Activated gamma-delta T cell treated with Interleukin-2 at 50 U/mL for 16 hours (primary cell): Measurements from ENCODE around the gene BIRC7.

ENCODE experiments used
- DNase-seq: peaks from one replicate; pipeline ENCODE4 v3.0.0-alpha.2; 2020

The BIRC7 gene

DNA sequence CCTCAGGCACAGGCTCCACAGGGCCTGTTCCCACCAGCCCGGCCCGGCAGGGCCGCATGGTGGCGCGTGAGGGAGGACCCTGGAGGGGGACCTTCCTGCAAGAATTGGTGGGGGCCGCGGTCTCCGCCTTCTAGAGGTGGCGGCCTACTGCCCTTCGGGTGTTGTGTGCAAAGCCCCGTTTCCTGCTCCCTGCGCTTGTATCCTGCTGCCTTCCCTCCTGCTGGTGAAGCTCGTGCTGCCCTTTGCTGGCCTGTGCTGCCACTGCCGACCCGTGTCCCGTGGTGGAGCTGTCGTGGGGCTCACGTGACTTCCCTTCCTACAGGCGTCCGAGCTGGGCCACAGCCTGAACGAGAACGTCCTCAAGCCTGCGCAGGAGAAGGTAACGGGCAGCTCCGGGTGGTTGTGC is 48.8 kb downstream of the BIRC7 start:
- DNase-seq = no peak

DNA sequence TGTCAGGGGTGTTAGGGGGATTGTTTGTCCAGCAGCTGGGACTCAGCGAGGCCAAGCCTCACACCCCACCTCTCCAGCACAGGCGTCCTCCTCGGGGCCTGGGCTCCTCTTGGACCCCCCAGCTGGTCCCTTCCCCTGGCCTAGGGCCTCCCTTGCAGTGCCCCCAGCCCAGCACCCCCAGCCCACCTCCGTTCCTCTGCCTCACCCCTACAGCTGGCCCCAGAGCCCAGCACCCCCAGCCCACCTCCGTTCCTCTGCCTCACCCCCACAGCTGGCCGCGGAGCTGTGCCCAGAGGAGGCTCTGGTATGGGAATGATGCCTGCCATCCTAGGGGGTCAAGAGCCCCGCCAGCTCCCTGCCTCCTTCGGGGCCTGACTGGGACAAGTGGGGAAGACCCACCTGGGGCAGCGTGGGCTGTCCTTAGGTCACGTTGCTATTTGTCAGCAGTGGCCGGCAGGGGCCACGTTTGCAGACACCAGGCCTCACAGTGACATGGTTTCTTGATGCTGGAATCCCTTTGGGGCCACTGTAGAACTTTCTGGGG is 49.3 kb downstream of the BIRC7 start:
- no peak for DNase-seq

DNA sequence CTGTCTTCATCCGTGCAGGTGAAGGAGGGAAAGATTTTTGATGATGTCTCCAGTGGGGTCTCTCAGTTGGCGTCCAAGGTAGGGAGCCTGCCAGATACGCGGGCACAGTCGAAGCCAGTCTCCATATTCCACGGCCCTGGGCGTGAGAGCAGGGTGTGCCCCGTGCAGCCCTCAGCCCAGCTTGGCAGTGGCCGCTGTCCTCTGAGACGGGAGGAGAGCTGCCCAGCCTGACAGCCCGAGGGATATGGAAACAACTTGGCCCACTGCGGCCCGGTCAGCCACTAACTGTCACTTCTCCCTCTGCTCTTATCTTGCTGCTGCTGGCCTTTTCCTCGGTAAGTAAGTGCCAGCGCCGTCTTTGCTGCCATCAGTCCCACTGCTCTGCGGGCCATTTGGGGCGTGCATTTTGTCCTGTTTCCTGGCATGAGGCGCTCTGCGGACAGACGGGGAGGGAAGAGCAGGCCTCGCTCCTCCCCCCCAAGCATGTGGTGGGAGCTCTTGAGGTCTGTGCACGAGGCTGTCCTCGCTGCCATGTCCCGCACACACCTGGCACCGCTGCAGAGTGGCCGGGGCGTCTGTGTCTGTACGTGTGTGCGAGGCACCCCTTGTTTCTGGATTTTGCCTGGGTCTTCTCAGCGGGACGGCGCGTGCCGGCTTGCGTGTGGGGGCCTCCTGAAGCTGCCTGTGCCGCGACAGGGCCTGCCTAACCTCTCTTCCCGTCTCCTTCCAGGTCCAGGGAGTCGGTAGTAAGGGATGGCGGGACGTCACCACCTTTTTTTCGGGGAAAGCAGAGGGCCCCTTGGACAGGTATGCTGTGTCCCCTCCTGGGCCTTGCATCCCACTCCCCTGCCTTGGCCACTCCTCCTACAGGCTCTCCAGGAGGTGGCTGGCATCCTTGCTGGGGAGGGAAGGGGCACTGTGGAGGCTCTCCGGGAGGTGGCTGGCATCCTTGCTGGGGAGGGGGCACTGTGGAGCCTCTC is 50.2 kb downstream of the BIRC7 start:
- no peak for DNase-seq

DNA sequence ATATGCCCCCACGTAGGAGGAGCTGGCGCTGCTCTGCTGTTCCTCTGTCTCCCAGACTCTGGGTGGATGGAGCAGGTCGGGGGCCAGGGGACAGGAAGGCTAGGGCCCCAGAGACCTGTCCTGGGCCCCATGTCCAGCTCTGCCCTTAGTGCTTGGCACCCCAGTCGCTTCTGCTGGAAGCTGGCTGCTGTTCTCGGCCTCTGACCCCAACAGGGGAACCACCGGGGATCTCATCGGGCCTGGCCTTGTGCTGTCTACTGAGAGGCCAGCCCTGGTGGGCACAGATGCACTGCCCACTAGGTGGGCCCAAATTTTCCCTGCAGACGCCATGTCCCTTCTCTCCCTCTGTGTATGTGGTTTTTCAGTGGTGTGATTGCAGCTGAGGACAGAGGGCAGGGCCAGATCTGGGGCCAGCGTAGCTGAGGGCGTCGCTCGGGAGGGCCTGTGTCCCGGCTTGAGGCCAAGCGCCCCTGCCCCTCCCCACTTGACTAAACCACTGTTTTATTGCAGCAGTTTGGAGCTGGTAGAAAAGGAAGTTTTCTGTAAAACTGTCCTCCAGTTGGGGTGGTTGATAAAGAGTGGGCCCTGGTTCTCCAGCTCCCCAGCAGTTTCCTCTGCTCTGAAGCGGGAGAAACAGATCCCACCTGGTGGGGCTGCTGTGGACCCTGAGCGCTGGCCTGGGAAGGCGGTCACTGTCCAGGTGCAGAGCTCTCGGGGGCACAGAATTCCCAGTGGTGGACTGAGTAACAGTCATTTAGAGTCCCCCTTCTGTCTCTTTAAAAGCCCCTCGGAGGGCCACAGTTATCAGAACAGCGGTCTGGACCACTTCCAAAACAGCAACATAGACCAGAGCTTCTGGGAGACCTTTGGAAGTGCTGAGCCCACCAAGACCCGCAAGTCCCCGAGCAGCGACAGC is 51.3 kb downstream of the BIRC7 start:
- DNase-seq = no peak

DNA sequence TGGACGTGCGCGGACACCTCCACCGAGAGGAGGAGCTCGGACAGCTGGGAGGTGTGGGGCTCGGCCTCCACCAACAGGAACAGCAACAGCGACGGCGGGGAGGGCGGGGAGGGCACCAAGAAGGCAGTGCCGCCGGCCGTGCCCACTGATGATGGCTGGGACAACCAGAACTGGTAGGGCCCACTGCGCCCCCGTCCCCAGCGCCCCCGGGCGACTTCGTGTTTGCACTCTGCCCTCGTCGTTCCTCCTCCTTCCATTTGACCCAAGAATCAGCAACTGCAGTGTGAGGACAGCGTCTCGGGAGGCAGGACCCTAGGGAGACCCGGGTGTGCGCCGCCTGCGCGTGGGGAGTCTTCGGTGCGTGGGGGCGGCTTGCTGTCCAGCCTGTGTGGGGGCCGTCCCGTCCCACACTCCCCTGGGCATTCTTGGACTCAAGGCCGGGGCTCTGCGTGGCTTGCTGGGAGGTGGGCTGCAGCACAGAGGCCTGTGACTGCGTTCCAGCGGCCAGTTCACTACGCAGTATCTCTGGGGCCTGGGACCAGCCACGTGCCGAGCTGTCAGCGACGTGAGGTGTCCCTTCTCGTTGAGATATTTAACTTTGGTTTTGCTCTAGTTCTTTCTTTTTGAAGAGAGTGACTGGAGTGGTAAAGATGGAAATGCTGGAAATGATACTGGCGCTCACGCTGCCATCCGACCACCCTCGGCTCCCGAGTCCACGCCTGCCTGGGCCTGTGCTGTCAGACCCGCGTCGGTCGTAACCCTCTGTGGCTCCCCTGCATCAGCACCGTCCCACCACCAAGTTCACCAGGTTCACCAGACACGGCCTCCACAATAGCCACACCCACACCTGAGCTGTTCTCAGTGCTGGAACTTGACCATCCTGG is 52.2 kb downstream of the BIRC7 start:
- DNase-seq = no peak

DNA sequence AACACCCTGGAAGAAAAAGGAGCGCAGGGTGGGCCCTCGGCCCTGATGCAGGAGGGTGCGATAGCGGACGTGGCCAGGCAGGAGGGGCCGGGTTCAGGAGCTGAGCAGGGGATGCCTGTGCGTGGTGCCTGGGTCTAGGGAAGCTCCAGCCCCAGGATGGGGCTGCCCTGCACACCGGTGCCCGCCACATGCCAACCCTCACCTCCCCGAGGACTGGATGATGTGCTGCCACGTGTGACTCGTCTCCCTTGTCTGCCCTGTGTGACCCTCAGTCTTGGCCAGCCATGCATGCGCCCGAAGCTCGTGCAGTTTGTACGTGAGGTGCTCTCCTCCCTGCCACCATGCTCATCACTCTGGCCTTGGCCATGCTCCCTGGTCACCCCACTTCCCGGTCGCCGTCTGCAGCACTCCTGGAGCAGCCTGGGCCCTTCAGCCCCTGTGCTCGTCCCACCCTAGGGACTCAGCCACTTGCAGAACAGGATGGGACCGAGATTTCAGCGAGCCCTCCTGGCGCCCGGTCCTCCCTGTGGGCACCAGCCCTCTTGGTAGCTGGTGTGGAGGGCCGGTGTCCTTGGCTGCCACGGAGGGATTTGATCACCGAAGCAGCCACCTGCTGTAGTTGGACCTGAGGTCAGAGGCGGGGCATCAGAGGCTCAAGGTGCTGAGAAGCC is 53.0 kb downstream of the BIRC7 start:
- DNase-seq = no peak

DNA sequence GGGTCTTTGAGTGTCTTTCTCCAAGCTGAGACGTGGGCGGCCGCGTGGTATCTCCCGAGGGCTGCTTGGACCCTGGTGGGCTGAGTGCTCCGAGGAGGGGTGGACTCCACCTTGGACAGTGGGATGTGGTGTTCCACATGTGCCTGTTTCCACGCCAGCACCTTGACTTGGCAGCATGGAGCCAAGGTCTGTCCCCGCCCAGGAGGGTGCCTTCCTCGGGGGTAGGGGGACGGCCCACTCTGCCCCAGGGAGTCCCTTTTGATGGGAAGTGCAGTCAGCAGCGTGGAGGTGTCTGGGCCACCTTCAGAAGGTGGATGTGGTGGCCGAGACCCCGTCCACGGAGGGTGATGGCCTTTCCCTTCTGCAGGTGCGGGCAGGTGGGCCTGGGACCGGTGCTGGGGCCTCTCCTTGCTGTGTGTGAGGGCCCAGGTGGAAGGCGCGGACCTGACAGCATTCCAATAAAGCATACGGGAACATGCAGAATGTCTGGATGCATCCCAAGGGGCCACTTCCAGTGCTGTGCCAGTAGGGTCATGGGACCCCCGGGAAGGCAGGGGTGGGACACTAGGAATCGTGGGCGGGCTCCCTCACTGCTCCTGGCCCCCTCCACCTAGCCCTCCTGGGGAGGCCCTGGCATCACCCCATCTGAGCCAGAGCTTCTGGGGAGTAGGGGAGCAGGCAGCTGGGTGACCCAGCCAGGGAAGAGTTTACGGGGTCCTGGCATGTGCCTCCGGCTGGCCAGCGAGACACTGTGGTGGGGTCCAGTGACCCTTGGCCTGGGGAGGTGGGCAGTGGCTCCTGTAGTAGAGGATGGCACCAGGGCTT is 53.8 kb downstream of the BIRC7 start:
- DNase-seq = no peak
